H1 (cell line): Measurements from ENCODE around the gene GNG12.

ENCODE experiments used
- BCL11A ChIP-seq, 2 experiments: IDR thresholded peaks; one replicate each; pipeline ENCODE4 v1.6.1; 2011; ENCODE audit warnings: low read depth in 2 of 2, low read length in 2 of 2, mild to moderate bottlenecking in 2 of 2
- CTCF ChIP-seq, 3 experiments: IDR thresholded peaks; 1 replicate in 2 of 3; 2 replicates in 1 of 3; pipeline versions ENCODE4 v1.5.1 to v1.6.1; 2011; ENCODE audit warnings: low read length in 3 of 3, mild to moderate bottlenecking in 3 of 3, inconsistent platforms in 2 of 3, low read depth in 1 of 3, moderate library complexity in 1 of 3; ENCODE audit not compliant: insufficient read depth in 1 of 3; ENCODE audit errors: control extremely low read depth in 1 of 3
- KDM4A ChIP-seq: IDR thresholded peaks from one replicate; pipeline ENCODE4 v1.7.1; 2012; ENCODE audit warnings: low read depth, mild to moderate bottlenecking, moderate library complexity, low read length, inconsistent platforms; ENCODE audit not compliant: severe bottlenecking
- POLR2A ChIP-seq, 2 experiments: IDR thresholded peaks; 1 replicate in 1 of 2; 2 replicates in 1 of 2; pipeline ENCODE4 v1.6.1; 2011; ENCODE audit warnings: low read depth in 2 of 2, low read length in 2 of 2, mild to moderate bottlenecking in 2 of 2; ENCODE audit errors: control extremely low read depth in 1 of 2
- POLR2AphosphoS5 ChIP-seq: IDR thresholded peaks from 2 replicates; pipeline ENCODE4 v1.6.1; 2011; ENCODE audit warnings: low read depth, low read length

GRCh38 chr1:67768480-67768879, 64.8 kb downstream of the GNG12 start:
- TF ChIP-seq CTCF (IDR thresholded peaks at IDR 0.05; ENCODE audit: control extremely low read depth in 1 of 3, insufficient read depth in 1 of 3, low read depth in 1 of 3, low read length in 3 of 3) (no peak), POLR2A (IDR thresholded peaks at IDR 0.05; ENCODE audit: control extremely low read depth in 1 of 2, low read depth in 2 of 2, low read length in 2 of 2) (no peak), BCL11A (IDR thresholded peaks at IDR 0.05; ENCODE audit: low read depth in 2 of 2, low read length in 2 of 2) (no peak), KDM4A (no peak), POLR2AphosphoS5 (no peak)
